Natural killer cell treated with Interleukin-12 subunit alpha and Interleukin-12 subunit beta and Interleukin-15 and Interleukin-18, amount 100 ng/mL, for 72 hours (primary cell): ENCODE results near the gene AGAP3. TPM values are rescaled to one million over a fixed set of nuclear protein-coding genes. Genes with fewer than 3 reads are reported as not detected.

Experiments used
- ATAC-seq, 2 donors: fragments of 150-1000 bp; cut with Tn5 transposase in 1 of 2; sonication (Bioruptor Pico), chemical (Tn5 transposase) in 1 of 2; 2 replicates each; pipeline ENCODE4 v1.10.0; 2021
- DNase-seq: peaks from one replicate; pipeline ENCODE4 v3.0.0; 2022; ENCODE audit warnings: low spot score
- H3K27ac Mint-ChIP-seq, 2 donors: 1 replicate in 1 of 2; 2 replicates in 1 of 2; pipeline ENCODE4 v1.8.0; 2022; ENCODE audit warnings: mixed read lengths in 2 of 2, mild to moderate bottlenecking in 1 of 2, moderate library complexity in 1 of 2
- H3K27me3 Mint-ChIP-seq, 2 donors: 1 replicate in 1 of 2; 2 replicates in 1 of 2; pipeline ENCODE4 v1.8.0; 2022; ENCODE audit warnings: mixed read lengths in 2 of 2
- H3K36me3 Mint-ChIP-seq: one replicate; pipeline ENCODE4 v1.8.0; 2022; ENCODE audit warnings: mixed read lengths
- H3K4me1 Mint-ChIP-seq, 2 donors: 1 replicate in 1 of 2; 2 replicates in 1 of 2; pipeline ENCODE4 v1.8.0; 2022; ENCODE audit warnings: low read depth in 2 of 2, mixed read lengths in 2 of 2, mild to moderate bottlenecking in 1 of 2
- H3K4me3 Mint-ChIP-seq: one replicate; pipeline ENCODE4 v1.8.0; 2022; ENCODE audit warnings: mixed read lengths
- H3K9me3 Mint-ChIP-seq: 2 replicates; pipeline ENCODE4 v1.8.0; 2022; ENCODE audit warnings: mixed read lengths
- total RNA-seq, 2 donors: library from RNA; stranded (reverse); gene quantifications; one replicate each; pipeline ENCODE4 v1.2.3, GENCODE V29; 2022

AGAP3 gene
- total RNA-seq, 2 donors from 2014 or later: 28.4 to 101 TPM

- Mint-ChIP-seq H3K9me3 (no peaks in the 10 kb centered on the region), H3K27ac (no peak overlapping the region), H3K4me3 (no peak overlapping the region), H3K36me3 (no peaks in the 10 kb centered on the region), H3K27me3 (no peaks in the 10 kb centered on the region), H3K4me1 (peaks cover 6% of the 10 kb centered on the region in 2 donors)
- ATAC-seq (peak in 1 of 2 donors; percentile 25), DNase-seq (no peak)
Measured at GRCh38 chr7:151073990-151074389, 12.3 kb upstream of the AGAP3 start.

GRCh38 chr7:151074817-151075661, 11.2 kb upstream of the AGAP3 start:
- H3K4me3 Mint-ChIP-seq: no peak overlapping the region
- H3K36me3 Mint-ChIP-seq: no peaks in the 10 kb centered on the region
- H3K4me1 Mint-ChIP-seq: peaks cover 6 to 11% of the 10 kb centered on the region in 2 donors
- H3K9me3 Mint-ChIP-seq: no peaks in the 10 kb centered on the region
- no peak for ATAC-seq
- no peak for DNase-seq
- H3K27me3 Mint-ChIP-seq: no peaks in the 10 kb centered on the region
- H3K27ac Mint-ChIP-seq: no peak overlapping the region

GRCh38 chr7:151075662-151075971, 10.7 kb upstream of the AGAP3 start:
- Mint-ChIP-seq H3K9me3 (no peaks in the 10 kb centered on the region), H3K27ac (no peak overlapping the region), H3K36me3 (no peaks in the 10 kb centered on the region), H3K27me3 (no peaks in the 10 kb centered on the region), H3K4me3 (no peak overlapping the region), H3K4me1 (peaks cover 6 to 11% of the 10 kb centered on the region in 2 donors)
- ATAC-seq (no peak), DNase-seq (no peak)

DNA sequence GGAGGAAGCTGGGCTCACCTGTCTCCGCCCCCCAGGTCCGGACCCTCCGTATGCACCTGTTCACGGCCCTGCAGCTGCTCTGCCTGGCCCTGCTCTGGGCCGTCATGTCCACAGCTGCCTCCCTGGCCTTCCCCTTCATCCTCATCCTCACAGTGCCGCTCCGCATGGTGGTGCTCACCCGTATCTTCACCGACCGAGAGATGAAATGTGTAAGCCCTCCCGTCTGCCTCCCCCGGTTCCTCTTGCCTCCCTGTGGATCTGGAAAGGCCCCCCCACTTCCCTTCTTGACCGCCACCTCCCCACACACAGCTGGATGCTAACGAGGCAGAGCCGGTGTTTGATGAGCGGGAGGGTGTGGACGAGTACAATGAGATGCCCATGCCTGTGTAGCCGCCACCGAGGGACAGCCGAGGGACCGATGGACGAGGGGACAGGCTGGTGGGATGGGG, 10.3 kb upstream of the AGAP3 start:
- peaks cover 6 to 11% of the 10 kb centered on the region in 2 donors for H3K4me1 Mint-ChIP-seq
- H3K27ac Mint-ChIP-seq: no peak overlapping the region
- no peaks in the 10 kb centered on the region for H3K9me3 Mint-ChIP-seq
- ATAC-seq: no peak
- no peaks in the 10 kb centered on the region for H3K36me3 Mint-ChIP-seq
- no peak overlapping the region for H3K4me3 Mint-ChIP-seq
- no peaks in the 10 kb centered on the region for H3K27me3 Mint-ChIP-seq
- no peak for DNase-seq

- Mint-ChIP-seq H3K4me1 (peaks cover 6 to 13% of the 10 kb centered on the region in 2 donors), H3K4me3 (no peak overlapping the region), H3K36me3 (no peaks in the 10 kb centered on the region), H3K27me3 (no peaks in the 10 kb centered on the region), H3K27ac (no peak overlapping the region), H3K9me3 (no peaks in the 10 kb centered on the region)
- DNase-seq (no peak), ATAC-seq (no peak)
Measured at GRCh38 chr7:151076863-151077704, 9.2 kb upstream of the AGAP3 start.

DNA sequence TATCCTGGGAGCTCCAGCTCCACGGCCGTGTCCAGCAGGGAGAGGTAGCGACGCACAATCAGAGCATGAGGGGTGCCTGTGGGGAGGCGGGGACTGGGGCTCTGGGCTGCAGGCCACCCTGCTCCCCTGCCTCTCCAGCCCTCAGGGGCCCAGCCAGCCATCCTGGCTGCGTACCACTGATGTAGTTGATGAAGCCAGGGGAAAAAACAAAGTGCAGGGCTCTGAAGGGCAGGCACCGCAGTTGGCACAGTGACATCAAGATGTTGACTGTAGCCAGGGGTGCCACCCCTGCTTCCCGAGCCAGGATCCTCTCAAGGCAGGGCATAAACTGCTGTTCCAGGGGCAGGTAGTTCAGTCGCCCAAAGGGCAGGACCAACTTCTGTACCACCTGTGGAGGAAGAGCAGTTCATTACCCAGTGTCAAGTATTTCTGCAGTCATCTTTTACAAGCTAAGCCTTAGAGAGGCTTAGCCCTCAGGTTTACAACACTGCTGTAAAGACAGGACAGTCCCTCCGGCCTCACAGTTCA, 8.5 kb upstream of the AGAP3 start:
- H3K9me3 Mint-ChIP-seq: no peaks in the 10 kb centered on the region
- peak overlapping the region; percentile 71 for H3K4me3 Mint-ChIP-seq
- H3K36me3 Mint-ChIP-seq: no peaks in the 10 kb centered on the region
- DNase-seq (no peak), ATAC-seq (no peak)
- H3K27me3 Mint-ChIP-seq: no peaks in the 10 kb centered on the region
- H3K4me1 Mint-ChIP-seq: peaks cover 9 to 16% of the 10 kb centered on the region in 2 donors
- peak overlapping the region in 1 of 2 donors; percentile 57 for H3K27ac Mint-ChIP-seq

DNA sequence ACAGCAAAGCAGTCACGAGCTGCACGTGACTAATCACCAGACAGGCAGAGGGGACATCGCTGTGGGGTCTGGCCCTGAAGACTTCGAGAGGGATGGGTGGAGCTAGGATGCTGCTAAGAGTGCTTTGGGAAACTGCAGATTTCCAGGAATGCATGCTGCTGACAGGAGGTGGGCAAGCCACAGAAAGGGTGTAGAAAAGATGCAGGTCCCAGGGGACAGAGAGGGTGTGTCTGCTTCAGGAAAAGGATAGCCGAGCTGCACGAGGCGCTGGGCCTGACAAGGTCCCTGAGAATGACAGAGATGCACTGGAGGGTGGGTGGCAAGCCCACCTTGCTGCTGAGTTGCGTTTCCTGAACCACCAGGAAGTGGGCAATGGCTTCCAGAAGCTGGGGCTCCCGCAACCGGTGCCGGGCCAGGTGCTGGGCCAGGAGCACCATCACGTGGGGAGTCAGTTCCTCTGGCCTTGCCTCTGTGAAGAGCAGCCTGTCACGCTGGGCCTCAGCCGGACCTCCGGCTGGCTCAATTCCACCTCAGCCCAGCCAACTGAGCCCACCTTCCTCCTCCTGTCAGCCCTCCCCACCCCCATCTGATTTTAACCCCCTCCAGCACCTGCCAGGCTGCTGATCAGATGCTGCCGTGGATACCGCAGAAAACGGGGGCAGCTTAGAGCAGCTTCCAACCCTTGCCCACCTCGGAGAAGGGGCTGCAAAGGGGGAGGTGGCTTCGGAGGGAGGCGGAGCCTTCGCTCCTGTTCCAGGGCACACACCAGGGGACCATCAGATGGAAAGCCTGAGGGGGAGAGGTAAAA, 7.8 kb upstream of the AGAP3 start:
- ATAC-seq: no peak
- no peaks in the 10 kb centered on the region for H3K27me3 Mint-ChIP-seq
- H3K4me1 Mint-ChIP-seq: peaks cover 12 to 19% of the 10 kb centered on the region in 2 donors
- peak overlapping the region in 1 of 2 donors; percentile 57 for H3K27ac Mint-ChIP-seq
- H3K36me3 Mint-ChIP-seq: no peaks in the 10 kb centered on the region
- peak overlapping the region; percentile 87 for H3K4me3 Mint-ChIP-seq
- no peak for DNase-seq
- H3K9me3 Mint-ChIP-seq: no peaks in the 10 kb centered on the region

GRCh38 chr7:151079199-151079910, 6.9 kb upstream of the AGAP3 start:
- Mint-ChIP-seq H3K27ac (peak overlapping the region; percentile 44 to 64), H3K4me3 (peak overlapping the region; percentile 87), H3K27me3 (no peaks in the 10 kb centered on the region), H3K4me1 (peaks cover 12 to 19% of the 10 kb centered on the region in 2 donors), H3K36me3 (no peaks in the 10 kb centered on the region), H3K9me3 (no peaks in the 10 kb centered on the region)
- ATAC-seq: no peak
- DNase-seq: no peak

- DNase-seq (no peak), ATAC-seq (peak; percentile 0 to 2)
- Mint-ChIP-seq H3K4me3 (peak overlapping the region; percentile 87), H3K9me3 (no peaks in the 10 kb centered on the region), H3K36me3 (no peaks in the 10 kb centered on the region), H3K27ac (peak overlapping the region; percentile 44 to 64), H3K27me3 (peaks cover 0 to under 1% of the 10 kb centered on the region in 2 donors), H3K4me1 (peaks cover 18 to 24% of the 10 kb centered on the region in 2 donors)
Measured at GRCh38 chr7:151080067-151080521, 6.2 kb upstream of the AGAP3 start.

GRCh38 chr7:151080522-151081169, 5.6 kb upstream of the AGAP3 start, which contains the start of gene FASTK:
FASTK (minus strand) TSS chr7:151080809; CDS start chr7:151080766, 43 bp downstream.
- peak within 1 kb of the TSS; percentile 87 for H3K4me3 Mint-ChIP-seq
- no peaks in the 10 kb centered on the region for H3K36me3 Mint-ChIP-seq
- peaks cover 22 to 29% of the 10 kb centered on the region in 2 donors for H3K4me1 Mint-ChIP-seq
- H3K27ac Mint-ChIP-seq: peak within 1 kb of the TSS; percentile 44 to 64
- ATAC-seq: peak; percentile 91 to 94
- peak; percentile 92 for DNase-seq
- H3K27me3 Mint-ChIP-seq: peaks cover 0 to 3% of the 10 kb centered on the region in 2 donors
- H3K9me3 Mint-ChIP-seq: no peaks in the 10 kb centered on the region

- no peaks in the 10 kb centered on the region for H3K9me3 Mint-ChIP-seq
- no peak overlapping the region for H3K27ac Mint-ChIP-seq
- no peaks in the 10 kb centered on the region for H3K36me3 Mint-ChIP-seq
- H3K27me3 Mint-ChIP-seq: peaks cover 0 to 3% of the 10 kb centered on the region in 2 donors
- H3K4me1 Mint-ChIP-seq: peaks cover 27 to 33% of the 10 kb centered on the region in 2 donors
- DNase-seq (no peak), ATAC-seq (no peak)
- peak overlapping the region; percentile 99 for H3K4me3 Mint-ChIP-seq
Measured at GRCh38 chr7:151081170-151082101, 4.8 kb upstream of the AGAP3 start.
